Astrocyte (in vitro differentiated cells and primary cell): ENCODE data around the gene UQCR10. TPM values are rescaled to one million over a fixed set of nuclear protein-coding genes. Genes with fewer than 3 reads are reported as not detected.

Experiments
- DNase-seq: peaks from one replicate; pipeline ENCODE4 v3.0.0-alpha.2; 2010; ENCODE audit warnings: low read depth
- FAIRE-seq: peaks from 2 replicates; lab custom pipeline; 2011; peaks lifted over from hg19 to GRCh38; lab: Jason Lieb, UNC
- H2AFZ ChIP-seq: 2 replicates; pipeline ENCODE4 v1.6.0; 2012; ENCODE audit warnings: low read depth, low read length, inconsistent platforms
- H3K27ac ChIP-seq: 2 replicates; pipeline ENCODE4 v1.5.1; 2011; ENCODE audit warnings: low read depth, low read length, inconsistent platforms
- H3K27me3 ChIP-seq: 2 replicates; pipeline ENCODE4 v1.6.0; 2011; ENCODE audit warnings: low read length, inconsistent platforms; ENCODE audit not compliant: insufficient read depth
- H3K36me3 ChIP-seq: 2 replicates; pipeline ENCODE4 v1.5.1; 2011; ENCODE audit warnings: low read length, inconsistent platforms; ENCODE audit not compliant: insufficient read depth
- H3K4me1 ChIP-seq: 2 replicates; pipeline ENCODE4 v1.5.1; 2011; ENCODE audit warnings: low read length, inconsistent platforms; ENCODE audit not compliant: insufficient read depth
- H3K4me2 ChIP-seq: 2 replicates; pipeline ENCODE4 v1.6.0; 2012; ENCODE audit warnings: low read length, inconsistent platforms
- H3K4me3 ChIP-seq: 2 replicates; pipeline ENCODE4 v1.5.1; 2011; ENCODE audit warnings: low read depth, mild to moderate bottlenecking, low read length, inconsistent platforms; ENCODE audit not compliant: insufficient read depth
- H3K79me2 ChIP-seq: 2 replicates; pipeline ENCODE4 v1.6.0; 2012; ENCODE audit warnings: mild to moderate bottlenecking, low read length, inconsistent platforms; ENCODE audit not compliant: insufficient read depth
- H3K9ac ChIP-seq: 2 replicates; pipeline ENCODE4 v1.6.0; 2012; ENCODE audit warnings: mild to moderate bottlenecking, low read length, inconsistent platforms
- H3K9me3 ChIP-seq: 2 replicates; pipeline ENCODE4 v1.5.1; 2012; ENCODE audit warnings: low read depth, mild to moderate bottlenecking, low read length, inconsistent platforms; ENCODE audit not compliant: insufficient read depth
- H4K20me1 ChIP-seq: 2 replicates; pipeline ENCODE4 v1.6.0; 2012; ENCODE audit warnings: low read length, inconsistent platforms; ENCODE audit not compliant: insufficient read depth
- H3K27ac Mint-ChIP-seq: one replicate; pipeline ENCODE4 v1.8.0; 2021; ENCODE audit warnings: mild to moderate bottlenecking, mixed read lengths; ENCODE audit not compliant: unreplicated experiment
- H3K27me3 Mint-ChIP-seq: one replicate; pipeline ENCODE4 v1.8.0; 2021; ENCODE audit warnings: low read depth, mixed read lengths; ENCODE audit not compliant: unreplicated experiment
- H3K36me3 Mint-ChIP-seq: one replicate; pipeline ENCODE4 v1.8.0; 2021; ENCODE audit warnings: low read depth, mixed read lengths; ENCODE audit not compliant: unreplicated experiment
- H3K4me1 Mint-ChIP-seq: one replicate; pipeline ENCODE4 v1.8.0; 2021; ENCODE audit warnings: low read depth, mixed read lengths; ENCODE audit not compliant: unreplicated experiment
- H3K4me3 Mint-ChIP-seq: one replicate; pipeline ENCODE4 v1.8.0; 2021; ENCODE audit warnings: mild to moderate bottlenecking, moderate library complexity, mixed read lengths; ENCODE audit not compliant: unreplicated experiment
- H3K9me3 Mint-ChIP-seq: one replicate; pipeline ENCODE4 v1.8.0; 2021; ENCODE audit warnings: mild to moderate bottlenecking, mixed read lengths; ENCODE audit not compliant: unreplicated experiment
- CTCF ChIP-seq: IDR thresholded peaks from 2 replicates; pipeline ENCODE4 v1.5.1; 2011; ENCODE audit warnings: low read depth, mild to moderate bottlenecking, inconsistent platforms, low read length, moderate library complexity; ENCODE audit not compliant: insufficient read depth
- EZH2 ChIP-seq: IDR thresholded peaks from 2 replicates; pipeline ENCODE4 v1.6.1; 2012; ENCODE audit warnings: mild to moderate bottlenecking, low read length, inconsistent platforms; ENCODE audit not compliant: insufficient read depth
- total RNA-seq: library from RNA; stranded (reverse); gene quantifications from 2 replicates; pipeline ENCODE4 v1.2.1, GENCODE V29; 2021

Gene UQCR10
- total RNA-seq, 1 donor from 2014 or later = 112 TPM

- Histone ChIP-seq H3K4me2 (peak overlapping the region; percentile 67), H4K20me1 (peaks cover under 1% of the 10 kb centered on the region), H3K9ac (no peak overlapping the region), H3K4me1 (peaks cover 13% of the 10 kb centered on the region), H3K27ac (no peak overlapping the region), H3K27me3 (no peaks in the 10 kb centered on the region), H3K9me3 (no peaks in the 10 kb centered on the region), H2AFZ (no peak overlapping the region), H3K79me2 (no peaks in the 10 kb centered on the region), H3K4me3 (no peak overlapping the region), H3K36me3 (no peaks in the 10 kb centered on the region)
- Mint-ChIP-seq H3K4me1 (no peaks in the 10 kb centered on the region), H3K36me3 (no peaks in the 10 kb centered on the region), H3K27ac (no peak overlapping the region), H3K4me3 (no peak overlapping the region), H3K27me3 (peaks cover 37% of the 10 kb centered on the region), H3K9me3 (no peaks in the 10 kb centered on the region)
- FAIRE-seq (no peak), DNase-seq (no peak)
- TF ChIP-seq CTCF (no peak), EZH2 (no peak)
These were observed 40.5 kb upstream of the UQCR10 start for GRCh38 chr22:29726512-29727130.

GRCh38 chr22:29727131-29727523 lies 40.0 kb upstream of the UQCR10 start:
- DNase-seq (peak; percentile 20), FAIRE-seq (no peak)
- peak overlapping the region; percentile 67 for H3K4me2 ChIP-seq
- no peak overlapping the region for H3K4me3 Mint-ChIP-seq
- no peak overlapping the region for H3K27ac ChIP-seq
- no peak overlapping the region for H3K9ac ChIP-seq
- no peak overlapping the region for H3K27ac Mint-ChIP-seq
- no peaks in the 10 kb centered on the region for H3K9me3 ChIP-seq
- no peak for TF ChIP-seq CTCF
- TF ChIP-seq EZH2 = no peak
- no peaks in the 10 kb centered on the region for H4K20me1 ChIP-seq
- H2AFZ ChIP-seq = no peak overlapping the region
- peaks cover 34% of the 10 kb centered on the region for H3K27me3 Mint-ChIP-seq
- no peaks in the 10 kb centered on the region for H3K36me3 ChIP-seq
- H3K27me3 ChIP-seq = no peaks in the 10 kb centered on the region
- H3K4me1 Mint-ChIP-seq = no peaks in the 10 kb centered on the region
- no peaks in the 10 kb centered on the region for H3K36me3 Mint-ChIP-seq
- no peak overlapping the region for H3K4me3 ChIP-seq
- no peaks in the 10 kb centered on the region for H3K79me2 ChIP-seq
- no peaks in the 10 kb centered on the region for H3K9me3 Mint-ChIP-seq
- peaks cover 11% of the 10 kb centered on the region for H3K4me1 ChIP-seq

GRCh38 chr22:29729161-29729560 lies 38.0 kb upstream of the UQCR10 start:
- no peak overlapping the region for H3K27ac Mint-ChIP-seq
- no peak overlapping the region for H3K4me2 ChIP-seq
- H3K36me3 ChIP-seq = no peaks in the 10 kb centered on the region
- no peak overlapping the region for H3K9ac ChIP-seq
- no peak overlapping the region for H3K4me3 Mint-ChIP-seq
- peaks cover 18% of the 10 kb centered on the region for H3K27me3 Mint-ChIP-seq
- no peak overlapping the region for H2AFZ ChIP-seq
- H3K4me3 ChIP-seq = no peak overlapping the region
- H3K9me3 ChIP-seq = no peaks in the 10 kb centered on the region
- no peaks in the 10 kb centered on the region for H3K36me3 Mint-ChIP-seq
- no peak for FAIRE-seq
- no peaks in the 10 kb centered on the region for H4K20me1 ChIP-seq
- H3K9me3 Mint-ChIP-seq = no peaks in the 10 kb centered on the region
- peaks cover 5% of the 10 kb centered on the region for H3K4me1 ChIP-seq
- H3K79me2 ChIP-seq = no peaks in the 10 kb centered on the region
- no peak for DNase-seq
- TF ChIP-seq EZH2 = no peak
- no peak for TF ChIP-seq CTCF
- H3K27ac ChIP-seq = no peak overlapping the region
- no peaks in the 10 kb centered on the region for H3K27me3 ChIP-seq
- no peaks in the 10 kb centered on the region for H3K4me1 Mint-ChIP-seq
